NOMO-1 treated with dmso at 0.1 percent for 144 hours (cell line): ENCODE measurements around the gene PODXL.

ENCODE experiments used
- DNase-seq: peaks from one replicate; lab custom pipeline; 2025; ENCODE audit not compliant: unreplicated experiment; lab: John Stamatoyannopoulos, UW

Gene PODXL

DNA sequence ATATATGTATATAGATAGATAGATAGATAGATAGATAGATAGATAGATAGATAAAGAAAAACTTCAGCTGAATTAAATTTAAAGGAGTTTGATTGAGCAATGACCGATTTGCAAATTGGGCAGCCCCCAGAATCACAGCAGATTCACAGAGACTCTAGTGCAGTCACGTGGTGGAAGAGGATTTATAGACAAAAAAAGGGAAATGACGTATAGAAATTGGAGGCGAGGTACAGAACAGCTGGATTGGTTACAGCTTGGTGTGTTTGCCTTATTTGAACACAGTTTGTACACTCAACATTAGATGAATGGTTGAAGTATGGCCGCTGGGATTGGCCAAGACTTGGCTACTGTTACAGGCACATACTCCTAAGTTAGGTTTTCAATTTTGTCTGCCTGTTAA, 8.2 kb upstream of the PODXL start:
- no peak for DNase-seq

DNA sequence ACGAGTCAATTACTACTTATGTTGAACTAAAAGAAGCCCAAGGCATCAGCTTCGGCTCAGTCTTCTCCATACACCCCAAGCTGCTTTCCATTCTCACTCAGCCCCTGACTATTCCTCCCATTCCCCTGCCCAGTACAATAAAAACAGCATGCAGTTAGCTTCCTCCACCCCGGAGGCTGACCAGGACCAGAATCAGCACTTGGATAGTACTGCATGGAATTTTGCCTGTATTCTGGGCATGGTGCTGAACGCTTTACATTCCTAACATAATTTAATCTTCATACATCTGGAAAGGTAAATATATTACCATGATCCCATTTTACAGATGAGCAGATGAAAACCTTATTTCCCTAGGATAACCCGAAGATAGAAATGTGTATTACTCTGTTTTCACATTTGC, 7.5 kb upstream of the PODXL start:
- no peak for DNase-seq

DNA sequence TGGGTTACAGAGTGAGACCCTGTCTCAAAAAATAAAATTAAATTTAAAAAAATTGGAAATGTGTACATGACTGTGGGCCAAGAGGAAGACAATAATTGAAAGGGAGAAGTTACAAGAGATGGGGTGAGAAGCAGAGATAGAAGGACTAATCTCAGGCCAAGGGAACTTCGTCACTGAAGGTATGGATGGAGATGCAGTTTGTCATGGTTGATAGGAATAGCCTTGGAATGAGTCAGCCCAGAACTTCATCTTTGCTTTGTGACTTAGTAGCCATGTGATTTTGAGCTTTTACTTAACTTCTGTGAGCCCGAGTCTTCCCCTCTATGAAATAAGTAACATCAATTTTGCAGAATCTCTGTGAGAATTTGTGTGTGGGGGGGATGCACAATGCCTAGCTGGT, 6.5 kb upstream of the PODXL start:
- no peak for DNase-seq

DNA sequence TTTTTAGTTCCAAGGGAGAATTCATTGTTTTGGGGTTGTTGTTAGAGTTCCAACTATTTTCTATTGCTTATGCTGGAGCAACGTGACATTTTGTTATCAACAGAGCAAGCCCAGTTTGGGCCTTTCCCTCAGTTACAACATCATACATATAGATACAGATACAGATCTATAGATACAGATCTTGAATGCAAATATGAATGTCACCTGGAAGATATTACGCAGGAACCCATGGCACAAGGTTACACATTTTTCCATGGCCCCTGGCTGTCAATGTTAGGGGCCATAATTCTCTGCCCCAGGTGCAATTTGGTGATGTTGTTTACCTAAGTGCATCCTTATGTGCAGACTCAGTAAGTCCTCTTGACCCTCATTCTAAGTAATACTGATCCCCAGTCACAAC, 3.6 kb upstream of the PODXL start:
- DNase-seq = no peak

DNA sequence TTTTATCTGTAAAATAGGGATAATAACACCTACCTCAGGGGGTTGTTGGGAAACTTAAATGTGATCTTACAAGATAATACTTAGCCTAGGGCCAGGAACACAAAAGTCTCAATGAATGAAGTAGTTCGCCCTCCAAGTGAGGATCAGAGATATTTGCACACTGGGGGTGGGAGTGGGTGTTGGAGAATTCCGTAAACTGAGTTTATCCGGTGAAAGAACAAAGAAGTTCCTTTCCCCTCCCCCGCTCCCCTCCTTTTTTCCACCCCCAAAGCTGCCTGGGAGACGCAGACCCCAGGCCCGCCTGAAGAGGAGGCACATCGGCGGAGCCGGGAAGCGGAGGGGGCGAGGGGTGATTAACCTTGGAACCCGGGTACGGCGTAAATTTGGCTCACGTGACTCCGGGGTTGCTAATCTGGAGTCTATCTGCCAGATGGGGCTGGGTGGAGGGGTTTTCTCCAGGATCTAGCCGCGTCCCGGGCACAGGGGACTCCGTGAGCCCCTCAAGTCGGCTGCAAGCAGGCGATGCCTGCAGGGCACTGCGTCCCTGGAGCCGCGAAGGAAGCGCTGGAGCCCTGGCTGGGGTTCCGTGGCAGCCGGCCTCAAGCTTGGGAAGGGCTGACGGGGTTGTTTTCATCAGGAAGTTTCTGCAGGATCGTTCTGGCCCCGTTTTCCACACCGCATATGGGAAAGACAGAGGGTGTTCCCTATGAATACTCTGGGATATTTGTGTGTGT, 1.4 kb upstream of the PODXL start:
- no peak for DNase-seq

DNA sequence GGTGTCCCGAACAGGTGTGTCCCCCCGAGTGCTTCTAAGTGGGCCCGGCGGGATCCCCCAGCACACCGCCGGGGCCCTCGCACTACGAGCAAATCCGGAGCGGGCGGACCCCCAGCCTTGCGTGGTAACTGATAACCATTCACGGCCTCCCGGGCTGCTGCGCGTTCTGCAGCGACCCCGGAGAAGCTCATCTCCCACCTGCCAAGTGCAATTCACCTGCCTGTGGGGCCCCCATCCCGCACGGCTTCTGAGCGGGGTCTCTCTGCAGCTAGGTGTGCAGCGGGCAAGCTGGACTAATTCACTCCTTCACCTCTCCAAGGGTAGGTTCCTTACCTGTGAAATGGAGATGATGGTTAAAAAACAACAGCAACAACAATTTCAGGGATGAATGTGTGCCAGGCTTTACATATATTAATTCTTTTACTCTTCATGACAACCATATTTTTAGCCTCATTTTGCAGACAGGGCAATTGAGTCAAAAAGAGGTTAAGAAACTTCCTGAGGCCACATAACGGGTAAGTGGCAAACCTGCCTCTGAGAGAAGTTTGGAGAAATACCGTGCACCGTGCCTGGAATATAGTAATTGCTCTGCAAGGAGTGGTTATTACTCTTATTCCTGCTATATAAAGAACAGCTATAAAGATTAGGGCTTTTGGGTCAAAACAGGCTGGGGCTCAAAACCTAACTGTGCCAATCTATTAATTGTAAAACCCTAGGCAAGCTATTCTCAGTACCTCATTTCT, 652 bp upstream of the PODXL start:
- no peak for DNase-seq

DNA sequence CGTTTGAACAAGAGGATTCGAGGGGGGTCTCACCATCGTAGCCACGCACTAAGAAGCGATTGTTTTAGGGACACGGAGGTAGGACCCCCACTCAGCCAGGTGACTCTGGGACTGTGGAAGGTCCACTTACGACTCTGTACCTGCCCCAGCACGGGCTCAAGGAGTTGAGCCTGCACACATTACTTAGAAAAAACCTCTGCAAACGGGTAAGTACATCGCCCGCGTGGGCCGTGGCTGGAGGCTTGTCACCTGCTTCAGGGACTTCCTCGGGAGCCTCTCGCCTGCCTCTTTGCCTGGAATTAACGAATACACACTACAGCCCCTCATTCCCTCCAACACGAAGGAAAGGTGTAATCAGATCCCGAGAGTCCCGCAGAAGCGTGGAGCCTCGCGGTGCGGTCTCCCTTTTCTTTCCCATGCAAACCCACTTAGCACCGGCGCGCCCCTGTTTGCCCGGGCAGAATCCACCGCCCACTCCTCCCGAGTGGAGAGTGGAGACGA, 826 bp downstream of the PODXL start:
- DNase-seq = no peak

DNA sequence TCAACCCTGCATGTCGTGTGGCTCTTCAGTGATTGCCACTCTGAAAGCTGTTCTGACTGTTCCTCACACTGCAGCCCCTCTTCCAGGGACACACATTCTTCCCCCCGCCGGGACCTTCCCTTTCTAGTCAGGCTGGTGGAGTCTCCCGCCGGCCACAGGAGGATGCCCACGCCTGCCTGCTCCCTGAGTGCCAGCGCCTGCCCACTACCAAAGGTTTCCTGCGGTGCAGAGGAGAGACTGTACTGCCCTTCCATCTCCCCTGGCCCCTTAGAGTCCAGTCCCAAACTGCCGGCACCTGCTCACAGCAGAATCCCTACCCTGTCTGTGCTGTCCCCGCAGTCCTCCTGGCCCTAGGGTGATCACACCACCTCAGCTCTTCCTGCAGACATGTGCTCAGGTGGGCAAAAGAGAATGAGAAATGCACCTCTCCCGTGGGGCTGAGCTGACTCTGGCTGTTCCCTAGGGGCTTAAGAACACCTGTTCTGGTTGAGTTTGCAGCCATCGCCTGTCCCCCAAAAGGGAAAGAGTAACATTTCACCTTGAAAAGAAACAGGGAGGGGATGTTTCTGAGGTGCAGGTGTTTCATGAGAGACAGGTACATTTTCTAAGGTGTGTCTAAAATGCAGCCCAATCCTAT, 1.4 kb downstream of the PODXL start:
- DNase-seq = no peak

DNA sequence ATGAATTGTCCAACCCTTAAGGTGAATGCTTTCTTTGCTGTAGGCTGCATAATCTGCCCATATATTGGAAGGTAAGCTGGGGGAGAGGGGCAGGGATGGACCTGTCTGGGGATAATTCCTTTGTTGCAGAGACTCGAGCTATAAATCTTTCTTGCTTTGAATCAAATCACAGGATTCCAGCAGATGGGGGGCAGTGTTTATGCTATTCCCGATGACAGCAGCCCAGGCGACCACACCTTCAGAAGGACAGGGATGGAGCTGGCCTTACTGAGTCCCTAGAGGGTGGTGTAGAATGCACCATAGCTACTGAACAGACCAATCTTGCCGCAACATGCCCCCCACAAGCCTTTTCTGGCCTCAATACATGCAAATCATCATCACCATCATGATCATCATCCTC, 2.5 kb downstream of the PODXL start:
- DNase-seq = no peak

DNA sequence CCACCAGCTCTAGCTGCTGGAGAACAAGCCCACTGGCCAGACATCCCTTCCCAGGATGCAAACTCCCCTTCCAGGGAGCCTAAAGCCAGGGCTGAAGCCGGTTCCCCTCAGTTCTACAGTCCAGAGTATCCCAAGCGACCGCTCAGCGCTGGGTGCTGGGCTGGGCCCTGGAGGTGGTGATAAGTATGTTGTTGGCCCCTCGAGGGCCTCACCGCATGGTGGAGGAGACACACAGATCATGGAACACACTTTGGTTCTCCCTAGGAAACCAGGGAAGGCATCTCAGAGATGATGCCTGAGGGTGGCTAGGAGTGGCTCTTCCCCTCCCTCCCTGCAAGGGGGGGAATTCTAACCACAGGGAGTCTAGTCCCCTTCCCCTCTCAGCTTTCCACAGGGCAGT, 4.4 kb downstream of the PODXL start:
- DNase-seq = no peak

DNA sequence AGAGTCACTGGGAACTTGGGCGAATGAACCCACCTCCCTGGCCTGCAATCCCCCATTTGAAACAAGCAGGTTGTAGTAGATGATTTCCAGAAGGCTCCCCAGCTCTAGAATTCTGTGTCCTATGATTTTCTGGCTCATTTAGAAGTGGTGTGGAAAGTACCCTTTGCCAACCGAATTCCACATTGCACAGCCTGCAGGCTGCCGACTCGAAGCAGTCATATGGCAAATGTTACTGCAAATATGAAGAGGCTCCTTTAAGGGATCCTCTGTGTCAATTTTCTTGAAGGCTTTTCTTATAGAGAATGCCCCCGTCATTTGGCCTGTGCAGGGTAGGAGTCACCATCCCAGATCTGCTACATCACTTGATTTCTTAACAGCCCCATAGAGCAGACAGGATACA, 5.6 kb downstream of the PODXL start:
- DNase-seq = no peak

DNA sequence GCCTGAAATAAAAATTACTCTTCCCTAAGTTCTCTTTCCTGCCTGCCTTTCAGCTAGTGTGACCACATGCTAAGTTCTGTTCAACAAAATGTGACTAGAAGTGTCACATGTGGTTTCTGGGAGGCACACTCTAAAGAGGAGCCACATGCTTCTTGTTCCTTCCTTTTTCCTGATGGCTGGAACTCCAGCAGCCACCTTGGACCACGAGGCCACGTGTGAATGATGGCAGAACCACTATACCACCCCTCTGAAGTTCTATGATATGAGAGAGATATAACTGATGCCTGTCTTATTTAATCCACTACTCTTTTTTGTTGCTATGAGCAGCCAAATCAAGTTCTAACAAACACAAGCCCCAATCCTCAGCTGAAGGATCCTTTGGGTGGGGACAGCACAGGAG, 8.1 kb downstream of the PODXL start:
- no peak for DNase-seq

DNA sequence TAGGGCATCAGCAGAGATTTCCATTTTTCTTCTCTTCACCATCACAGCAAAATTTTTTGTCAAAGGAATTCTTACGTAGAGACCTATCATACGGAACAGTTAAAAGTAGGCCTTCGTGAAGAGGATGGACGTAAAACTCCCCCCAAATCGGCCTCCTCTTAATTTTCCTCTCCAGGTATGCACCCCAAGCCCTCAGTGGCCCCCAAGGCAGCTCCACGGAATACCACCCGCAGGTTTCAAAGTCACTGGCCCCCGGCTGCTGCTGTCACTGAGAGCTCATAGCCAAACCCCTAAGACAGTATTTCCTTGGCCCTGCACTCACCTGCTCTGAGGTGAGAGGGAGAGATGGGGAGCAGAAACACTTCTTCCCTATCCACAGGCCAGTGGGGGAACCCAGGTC, 8.8 kb downstream of the PODXL start:
- DNase-seq = no peak

DNA sequence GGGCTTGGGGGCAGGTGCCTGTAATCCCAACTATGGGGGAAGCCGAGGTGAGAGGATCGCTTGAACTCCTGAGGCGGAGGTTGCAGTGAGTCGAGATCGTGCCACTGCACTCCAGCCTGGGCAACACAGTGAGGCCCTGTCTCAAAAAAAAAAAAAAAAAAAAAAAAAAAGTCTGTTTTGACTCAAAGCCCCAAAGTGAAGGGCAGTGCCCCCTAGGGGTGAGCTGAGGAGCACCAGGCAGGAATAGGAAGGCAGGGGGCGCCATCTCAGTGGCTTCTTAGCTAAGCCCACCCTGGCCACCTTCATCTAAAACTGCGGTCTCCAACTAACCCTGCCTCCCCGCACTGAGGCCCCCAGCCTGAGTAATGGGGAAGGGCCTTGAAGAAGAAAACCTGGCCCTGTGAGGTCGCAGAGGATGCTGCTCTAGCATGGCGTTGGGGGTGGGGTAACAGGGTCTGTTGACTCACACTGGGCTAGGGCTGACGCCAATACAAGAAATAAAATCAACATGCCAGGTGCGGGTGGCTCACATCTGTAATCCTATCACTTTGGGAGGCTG, 9.8 kb downstream of the PODXL start:
- DNase-seq = no peak

DNA sequence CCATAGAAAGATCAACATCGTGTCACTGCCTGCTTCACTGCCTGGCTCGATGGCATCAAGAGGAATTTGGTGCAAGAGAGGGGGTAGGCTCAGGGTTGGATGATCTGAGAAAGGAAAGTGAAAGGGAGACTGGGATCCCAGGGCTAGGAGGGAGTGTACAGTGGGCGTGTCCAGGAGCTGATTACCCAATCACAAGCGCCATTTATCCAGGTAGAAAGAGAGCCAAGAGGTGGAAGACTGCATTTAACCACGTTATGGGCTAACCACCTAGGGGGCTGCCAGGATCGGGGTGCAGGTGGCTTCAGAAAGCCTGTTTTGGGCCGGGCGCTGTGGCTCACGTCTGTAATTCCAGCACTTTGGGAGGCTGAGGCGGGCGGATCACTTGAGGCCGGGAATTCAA, 10.3 kb downstream of the PODXL start:
- no peak for DNase-seq

DNA sequence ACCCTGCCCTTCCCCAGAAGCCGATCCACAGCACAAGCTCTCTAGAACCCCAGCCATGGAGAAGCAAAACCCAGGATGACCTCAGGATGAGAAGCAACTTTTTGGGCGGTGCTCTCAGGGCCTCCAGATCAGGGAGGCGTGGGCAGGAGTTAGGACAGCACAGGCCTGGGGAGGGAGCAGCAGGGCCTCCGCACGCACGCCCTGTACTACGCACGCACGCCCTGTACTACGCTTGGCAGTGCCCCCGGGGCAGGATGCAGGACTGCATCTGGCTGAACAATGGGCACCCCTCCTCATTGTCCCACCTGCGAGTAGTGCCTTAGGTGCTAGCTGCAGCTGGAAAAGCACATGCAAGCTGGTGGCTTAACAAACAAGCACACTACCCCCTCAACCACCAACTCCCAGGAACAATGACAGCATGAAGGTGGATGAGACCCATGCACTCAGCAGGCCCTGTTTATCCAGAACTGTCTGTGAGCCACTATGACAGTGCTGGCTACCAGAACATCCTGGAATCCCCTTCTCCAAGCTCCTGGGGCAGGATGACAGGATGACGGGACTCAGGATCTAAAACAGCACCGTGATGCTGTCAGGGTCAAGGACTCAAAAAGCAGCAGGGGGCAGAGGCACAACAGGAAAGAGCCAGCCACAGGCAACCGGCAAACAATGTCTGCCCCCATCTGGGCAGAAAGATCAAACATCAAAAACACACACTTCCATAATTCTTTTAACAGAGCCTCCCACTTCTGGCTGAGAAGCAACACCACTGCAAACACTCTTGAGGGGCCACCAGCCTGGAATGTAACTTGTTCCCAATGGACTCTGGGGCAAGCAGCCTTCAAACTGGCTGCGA, 11.8 kb downstream of the PODXL start:
- no peak for DNase-seq

DNA sequence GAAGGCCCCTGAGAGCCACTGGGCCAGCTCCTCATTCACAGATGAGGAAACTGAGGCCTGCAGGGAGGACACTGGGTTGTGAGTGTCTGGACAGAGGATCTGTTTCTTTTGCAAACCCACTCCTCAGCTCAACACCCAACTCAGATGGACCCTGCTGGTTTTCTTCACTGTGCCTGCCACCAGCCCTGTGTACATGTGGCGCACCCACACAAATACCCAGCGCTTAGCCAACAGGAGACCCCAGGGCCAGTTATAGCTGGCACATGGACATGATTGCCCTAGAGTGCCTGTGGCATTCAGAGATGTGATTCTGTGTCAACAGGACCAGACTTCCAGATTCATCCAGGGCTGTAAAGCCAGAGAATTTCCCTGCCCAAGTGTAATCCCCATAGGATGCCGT, 12.4 kb downstream of the PODXL start:
- no peak for DNase-seq

DNA sequence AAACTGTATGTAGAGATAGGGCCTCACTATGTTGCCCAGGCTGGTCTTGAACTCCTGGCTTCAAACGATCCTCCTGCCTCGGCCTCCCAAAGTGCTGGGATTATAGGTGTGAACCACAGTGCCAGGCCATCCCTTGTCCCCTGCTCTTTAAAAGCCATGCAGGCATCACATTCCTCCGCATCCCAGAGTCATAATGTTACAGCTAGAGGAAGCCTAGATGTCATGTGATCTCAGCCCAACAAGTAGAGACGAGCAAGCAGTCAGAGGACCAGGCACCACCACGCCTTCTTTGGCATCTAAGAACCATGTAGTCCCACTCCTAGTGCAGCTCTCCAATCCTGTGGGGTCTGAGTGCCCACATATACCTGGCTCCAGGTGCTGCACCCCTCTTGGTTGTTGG, 13.1 kb downstream of the PODXL start:
- no peak for DNase-seq

DNA sequence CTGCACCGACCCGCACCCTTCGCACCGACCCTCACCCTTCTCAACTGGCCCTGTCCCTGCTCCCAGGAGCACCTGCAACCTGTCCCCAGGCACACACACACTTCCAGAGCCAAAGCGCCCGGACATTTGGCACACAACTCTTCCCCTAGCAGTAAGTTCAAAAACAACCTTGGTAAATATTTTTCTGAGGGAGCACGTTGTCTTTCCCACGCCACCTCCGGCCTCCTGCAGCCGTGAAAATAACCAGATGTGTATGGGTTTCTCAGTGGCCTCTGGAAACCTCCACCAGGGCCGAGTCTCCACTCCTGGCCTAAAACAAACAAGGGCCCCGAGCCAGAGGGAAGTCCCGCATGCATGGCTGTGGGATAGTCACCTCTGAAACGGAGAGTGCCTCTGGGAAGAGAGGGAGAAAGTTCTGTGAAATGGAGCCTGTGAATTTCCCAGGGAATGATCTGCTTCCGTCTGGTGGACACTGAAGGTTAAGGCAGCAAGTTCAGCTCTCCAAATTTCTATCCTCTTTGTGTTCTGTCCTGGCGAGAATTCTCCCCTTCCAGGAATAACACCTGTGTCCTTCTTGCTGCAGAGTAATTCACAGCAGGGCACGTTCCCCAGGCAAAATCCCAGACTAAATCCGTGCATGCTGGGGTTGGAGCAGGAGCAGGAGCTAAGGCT, 15.8 kb downstream of the PODXL start:
- DNase-seq = no peak

DNA sequence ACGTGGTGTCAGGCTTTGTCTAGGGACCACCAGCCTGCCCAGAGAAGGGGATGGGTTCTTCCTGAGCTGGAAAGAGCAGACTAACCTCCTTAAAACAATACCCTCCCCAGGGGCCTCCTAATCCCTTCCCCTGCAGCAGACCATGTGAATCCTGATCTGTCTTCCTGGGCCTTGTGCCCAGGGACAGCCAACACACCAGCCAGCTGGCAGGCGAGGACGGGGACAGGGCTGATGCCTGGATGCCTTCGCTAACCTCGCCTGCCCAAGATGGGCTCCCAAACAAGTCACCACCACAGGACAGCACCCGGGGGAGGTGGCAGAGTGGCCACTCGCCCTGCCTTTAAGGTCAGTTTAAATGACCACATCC, 17.6 kb downstream of the PODXL start:
- DNase-seq = no peak
